Measurements from ENCODE around the gene CLCNKA. TPM values are rescaled to one million over a fixed set of nuclear protein-coding genes. Genes with fewer than 3 reads are reported as not detected.
"Not testable (repeated sequence)": the region's sequence is repeated elsewhere in the genome, so short reads cannot be mapped to it uniquely, and the experiment has no call there.

Gene CLCNKA
- total RNA-seq: not detected in 2 replicates

GRCh38 chr1:16021681-16022080 lies at the start of gene CLCNKA:
TSS of gene CLCNKA (plus strand) at chr1:16022036. CDS start at chr1:16022620, 584 bp downstream.
- intact Hi-C loops (cut with micrococcal nuclease): no loop called here
- H3K36me3 Mint-ChIP-seq (ENCODE audit: low read depth): no peaks in the 10 kb centered on the region
- no peak for DNase-seq

GRCh38 chr1:15972409-15972808 lies 49.4 kb upstream of the CLCNKA start:
- H3K27me3 Mint-ChIP-seq: no peaks in the 10 kb centered on the region
- peaks cover 3% of the 10 kb centered on the region for H3K9me3 Mint-ChIP-seq
- peaks cover 52% of the 10 kb centered on the region for H3K4me1 Mint-ChIP-seq
- peaks cover 58% of the 10 kb centered on the region for H3K36me3 Mint-ChIP-seq (ENCODE audit: low read depth)
- DNase-seq: no peak
- intact Hi-C loops (cut with micrococcal nuclease): no loop called here
- no peak overlapping the region for H3K4me3 Mint-ChIP-seq
- peak overlapping the region; percentile 20 for H3K27ac Mint-ChIP-seq

More at GRCh38 chr1:16021681-16022080, at the start of gene CLCNKA:
- Mint-ChIP-seq H3K9me3 (no peaks in the 10 kb centered on the region), H3K4me3 (no peak within 1 kb of the TSS), H3K4me1 (no peaks in the 10 kb centered on the region), H3K27ac (no peak within 1 kb of the TSS), H3K27me3 (peaks cover 3% of the 10 kb centered on the region)

GRCh38 chr1:15973772-15974171 lies 48.1 kb upstream of the CLCNKA start:
- peaks cover 41% of the 10 kb centered on the region for H3K4me1 Mint-ChIP-seq
- peak overlapping the region; percentile 71 for H3K27ac Mint-ChIP-seq
- no peak for DNase-seq
- H3K27me3 Mint-ChIP-seq: no peaks in the 10 kb centered on the region
- peaks cover 5% of the 10 kb centered on the region for H3K9me3 Mint-ChIP-seq
- peaks cover 46% of the 10 kb centered on the region for H3K36me3 Mint-ChIP-seq (ENCODE audit: low read depth)
- H3K4me3 Mint-ChIP-seq: peak overlapping the region; percentile 36
- intact Hi-C loops (cut with micrococcal nuclease): no loop called here

GRCh38 chr1:15974855-15975254 lies 47.0 kb upstream of the CLCNKA start:
- peaks cover 46% of the 10 kb centered on the region for H3K4me1 Mint-ChIP-seq
- H3K36me3 Mint-ChIP-seq (ENCODE audit: low read depth): peaks cover 37% of the 10 kb centered on the region
- H3K9me3 Mint-ChIP-seq: peaks cover 5% of the 10 kb centered on the region
- intact Hi-C loops (cut with micrococcal nuclease): loop anchor here (1.0 to 5.0 kb wide), 3 partner anchors 9 to 358 kb away; partner anchors contain the start of gene DDI2
- H3K4me3 Mint-ChIP-seq: peak overlapping the region; percentile 90
- H3K27ac Mint-ChIP-seq: peak overlapping the region; percentile 90
- no peaks in the 10 kb centered on the region for H3K27me3 Mint-ChIP-seq
- peak; percentile 64 for DNase-seq

- H3K36me3 Mint-ChIP-seq (ENCODE audit: low read depth): peaks cover 32% of the 10 kb centered on the region
- intact Hi-C loops (cut with micrococcal nuclease): loop anchor here (1.0 to 5.0 kb wide), 3 partner anchors 9 to 358 kb away; partner anchors contain the start of gene DDI2
- peak; percentile 93 for DNase-seq
- no peaks in the 10 kb centered on the region for H3K27me3 Mint-ChIP-seq
- H3K4me3 Mint-ChIP-seq: peak overlapping the region; percentile 90
- H3K27ac Mint-ChIP-seq: peak overlapping the region; percentile 93
- H3K9me3 Mint-ChIP-seq: peaks cover 5% of the 10 kb centered on the region
- peaks cover 44% of the 10 kb centered on the region for H3K4me1 Mint-ChIP-seq
Observed at GRCh38 chr1:15975358-15975804, 46.5 kb upstream of the CLCNKA start.

- Mint-ChIP-seq H3K27ac (peak within 1 kb of the TSS; percentile 93), H3K27me3 (no peaks in the 10 kb centered on the region), H3K4me1 (peaks cover 40% of the 10 kb centered on the region), H3K4me3 (peak within 1 kb of the TSS; percentile 90), H3K9me3 (peaks cover 9% of the 10 kb centered on the region), H3K36me3 (ENCODE audit: low read depth) (peaks cover 27% of the 10 kb centered on the region)
- peak; percentile 99 for DNase-seq
- intact Hi-C loops (cut with micrococcal nuclease): loop anchor here (1.0 to 5.0 kb wide), 3 partner anchors 10 to 359 kb away; partner anchors contain the start of gene DDI2
Observed at GRCh38 chr1:15975805-15976680, 45.8 kb upstream of the CLCNKA start, which contains the start of gene ZBTB17. TSS of gene ZBTB17 (minus strand) at chr1:15976101. CDS start at chr1:15948495, 27,606 bp downstream.

GRCh38 chr1:15977947-15978346 lies 43.9 kb upstream of the CLCNKA start:
- H3K4me3 Mint-ChIP-seq, H3K27me3 Mint-ChIP-seq, H3K27ac Mint-ChIP-seq, DNase-seq: not testable (repeated sequence)
- H3K9me3 Mint-ChIP-seq: peaks cover 11% of the 10 kb centered on the region
- peaks cover 31% of the 10 kb centered on the region for H3K4me1 Mint-ChIP-seq
- intact Hi-C loops (cut with micrococcal nuclease): loop anchor here (5.0 kb wide), 1 partner anchor 361 kb away; the partner anchor contains the start of gene DDI2
- peaks cover 14% of the 10 kb centered on the region for H3K36me3 Mint-ChIP-seq (ENCODE audit: low read depth)

- Mint-ChIP-seq H3K4me1 (peaks cover 28% of the 10 kb centered on the region), H3K27me3 (no peaks in the 10 kb centered on the region), H3K4me3 (no peak overlapping the region), H3K9me3 (peaks cover 11% of the 10 kb centered on the region), H3K36me3 (ENCODE audit: low read depth) (no peaks in the 10 kb centered on the region), H3K27ac (no peak overlapping the region)
- no peak for DNase-seq
- intact Hi-C loops (cut with micrococcal nuclease): no loop called here
Observed at GRCh38 chr1:15981679-15982078, 40.2 kb upstream of the CLCNKA start.

- intact Hi-C loops (cut with micrococcal nuclease): no loop called here
- H3K27ac Mint-ChIP-seq: no peak overlapping the region
Observed at GRCh38 chr1:15983275-15983674, 38.6 kb upstream of the CLCNKA start.

GRCh38 chr1:15985611-15986297 lies 36.1 kb upstream of the CLCNKA start:
- H3K4me1 Mint-ChIP-seq: peaks cover 20% of the 10 kb centered on the region
- H3K27ac Mint-ChIP-seq: no peak overlapping the region
- H3K4me3 Mint-ChIP-seq: no peak overlapping the region
- peaks cover 5% of the 10 kb centered on the region for H3K9me3 Mint-ChIP-seq
- no peaks in the 10 kb centered on the region for H3K36me3 Mint-ChIP-seq (ENCODE audit: low read depth)
- intact Hi-C loops (cut with micrococcal nuclease): no loop called here
- peaks cover 4% of the 10 kb centered on the region for H3K27me3 Mint-ChIP-seq
- DNase-seq: no peak

More at GRCh38 chr1:15983275-15983674, 38.6 kb upstream of the CLCNKA start:
- H3K27me3 Mint-ChIP-seq: no peaks in the 10 kb centered on the region
- no peak for DNase-seq
- peaks cover 6% of the 10 kb centered on the region for H3K9me3 Mint-ChIP-seq
- no peaks in the 10 kb centered on the region for H3K36me3 Mint-ChIP-seq (ENCODE audit: low read depth)
- peaks cover 25% of the 10 kb centered on the region for H3K4me1 Mint-ChIP-seq
- no peak overlapping the region for H3K4me3 Mint-ChIP-seq

- Mint-ChIP-seq H3K27ac (no peak overlapping the region), H3K27me3 (peaks cover 4% of the 10 kb centered on the region), H3K4me3 (no peak overlapping the region), H3K36me3 (ENCODE audit: low read depth) (no peaks in the 10 kb centered on the region), H3K9me3 (no peaks in the 10 kb centered on the region), H3K4me1 (peaks cover 9% of the 10 kb centered on the region)
- intact Hi-C loops (cut with micrococcal nuclease): no loop called here
- DNase-seq: no peak
Observed at GRCh38 chr1:15988856-15989736, 32.7 kb upstream of the CLCNKA start.

- Mint-ChIP-seq H3K36me3 (ENCODE audit: low read depth) (no peaks in the 10 kb centered on the region), H3K4me1 (peaks cover 7% of the 10 kb centered on the region), H3K27ac (no peak overlapping the region), H3K27me3 (peaks cover 4% of the 10 kb centered on the region), H3K9me3 (no peaks in the 10 kb centered on the region), H3K4me3 (no peak overlapping the region)
- DNase-seq: no peak
- intact Hi-C loops (cut with micrococcal nuclease): no loop called here
Observed at GRCh38 chr1:15989776-15990175, 32.1 kb upstream of the CLCNKA start.

Data from activated CD4-positive, alpha-beta T cell treated with anti-CD3 and anti-CD28 coated beads, Interleukin-2, amount 10 ng/mL, durations not matched to agents 24 days and 14 days (primary cell).